ENCODE data around the gene SDR9C7.
"Not testable (repeated sequence)": the region's sequence is repeated elsewhere in the genome, so short reads cannot be mapped to it uniquely, and the experiment has no call there.

The SDR9C7 gene

GRCh38 chr12:56957229-56958052, 23.2 kb upstream of the SDR9C7 start, which contains the start of gene RDH16:
TSS of gene RDH16 (minus strand) at chr12:56957608. CDS start at chr12:56957462, 146 bp downstream.
- TF ChIP-seq POLR2A (IDR thresholded peaks at IDR 0.05; ENCODE audit: low read length) (no peak), GATA1 (IDR thresholded peaks at IDR 0.05; ENCODE audit: low read depth, low read length) (no peak)
- DNase-seq: no peak

GRCh38 chr12:56955631-56956256, 21.5 kb upstream of the SDR9C7 start:
- DNase-seq: no peak
- no peak for TF ChIP-seq POLR2A (IDR thresholded peaks at IDR 0.05; ENCODE audit: low read length)
- TF ChIP-seq GATA1 (IDR thresholded peaks at IDR 0.05; ENCODE audit: low read depth, low read length): no peak

GRCh38 chr12:56954958-56955355, 20.7 kb upstream of the SDR9C7 start:
- no peak for TF ChIP-seq POLR2A (IDR thresholded peaks at IDR 0.05; ENCODE audit: low read length)
- TF ChIP-seq GATA1 (IDR thresholded peaks at IDR 0.05; ENCODE audit: low read depth, low read length): no peak
- no peak for DNase-seq

GRCh38 chr12:56954057-56954957, 20.1 kb upstream of the SDR9C7 start:
- no peak for DNase-seq
- TF ChIP-seq GATA1 (IDR thresholded peaks at IDR 0.05; ENCODE audit: low read depth, low read length): no peak

- no peak for DNase-seq
- TF ChIP-seq GATA1 (IDR thresholded peaks at IDR 0.05; ENCODE audit: low read depth, low read length) (no peak), POLR2A (IDR thresholded peaks at IDR 0.05; ENCODE audit: low read length) (no peak)
Measured at GRCh38 chr12:56953314-56953713, 19.1 kb upstream of the SDR9C7 start.

- TF ChIP-seq GATA1 (IDR thresholded peaks at IDR 0.05; ENCODE audit: low read depth, low read length): no peak
- no peak for TF ChIP-seq POLR2A (IDR thresholded peaks at IDR 0.05; ENCODE audit: low read length)
- DNase-seq: no peak
Measured at GRCh38 chr12:56951582-56952339, 17.6 kb upstream of the SDR9C7 start.

GRCh38 chr12:56948881-56949280, 14.7 kb upstream of the SDR9C7 start:
- no peak for TF ChIP-seq GATA1 (IDR thresholded peaks at IDR 0.05; ENCODE audit: low read depth, low read length)
- no peak for TF ChIP-seq POLR2A (IDR thresholded peaks at IDR 0.05; ENCODE audit: low read length)
- DNase-seq: no peak

GRCh38 chr12:56948457-56948777, 14.2 kb upstream of the SDR9C7 start:
- DNase-seq: no peak
- TF ChIP-seq GATA1 (IDR thresholded peaks at IDR 0.05; ENCODE audit: low read depth, low read length): no peak
- TF ChIP-seq POLR2A (IDR thresholded peaks at IDR 0.05; ENCODE audit: low read length): no peak

- TF ChIP-seq POLR2A (IDR thresholded peaks at IDR 0.05; ENCODE audit: low read length) (no peak), GATA1 (IDR thresholded peaks at IDR 0.05; ENCODE audit: low read depth, low read length) (no peak)
- DNase-seq: peak in 1 of 2 experiments; percentile 10
Measured at GRCh38 chr12:56947633-56948456, 13.6 kb upstream of the SDR9C7 start.

- no peak for DNase-seq
- no peak for TF ChIP-seq POLR2A (IDR thresholded peaks at IDR 0.05; ENCODE audit: low read length)
- no peak for TF ChIP-seq GATA1 (IDR thresholded peaks at IDR 0.05; ENCODE audit: low read depth, low read length)
Measured at GRCh38 chr12:56943878-56944277, 9.7 kb upstream of the SDR9C7 start.

GRCh38 chr12:56943374-56943773, 9.2 kb upstream of the SDR9C7 start:
- not testable (repeated sequence) for DNase-seq

GRCh38 chr12:56941299-56942017, 7.2 kb upstream of the SDR9C7 start:
- TF ChIP-seq GATA1 (IDR thresholded peaks at IDR 0.05; ENCODE audit: low read depth, low read length): no peak
- no peak for TF ChIP-seq POLR2A (IDR thresholded peaks at IDR 0.05; ENCODE audit: low read length)
- peak; percentile 32 to 38 for DNase-seq

- DNase-seq: not testable (repeated sequence)
Measured at GRCh38 chr12:56940942-56941298, 6.7 kb upstream of the SDR9C7 start.
